K562 (cell line): ENCODE measurements around the gene LRP10. TPM values are rescaled to one million over a fixed set of nuclear protein-coding genes. Genes with fewer than 3 reads are reported as not detected.

Experiments used
- ASH1L ChIP-seq: fragments of 450-650 bp; IDR thresholded peaks from 2 replicates; pipeline ENCODE4 v1.6.1; 2018; ENCODE audit warnings: borderline replicate concordance, mild to moderate bottlenecking, low read depth; ENCODE audit not compliant: partially characterized antibody
- CBFA2T3 ChIP-seq: fragments of 450-650 bp; IDR thresholded peaks from 2 replicates; pipeline ENCODE4 v1.6.1; 2017
- FOXJ2 ChIP-seq: fragments of 200-800 bp; sonication (Bioruptor generic); IDR thresholded peaks from 2 replicates; pipeline ENCODE4 v1.6.1; 2016; ENCODE audit warnings: missing genetic modification characterization, missing compliant biosample characterization
- MCM5 ChIP-seq: fragments of 450-650 bp; IDR thresholded peaks from 2 replicates; pipeline ENCODE4 v1.6.1; 2016; ENCODE audit warnings: low read depth
- TAF9B ChIP-seq: fragments of 450-650 bp; IDR thresholded peaks from 2 replicates; pipeline ENCODE4 v1.6.1; 2018; ENCODE audit warnings: mild to moderate bottlenecking; ENCODE audit not compliant: partially characterized antibody
- TARDBP ChIP-seq: fragments of 450-650 bp; IDR thresholded peaks from 2 replicates; pipeline ENCODE4 v1.6.1; 2016
- TEAD4 ChIP-seq, 2 experiments: sonication (generic) in 1 of 2; formaldehyde crosslinking in 1 of 2; IDR thresholded peaks; 2 replicates each; pipeline versions ENCODE4 v1.6.1 to v1.8.0; 2012 to 2022; ENCODE audit warnings: borderline replicate concordance in 1 of 2, inconsistent platforms in 1 of 2, low read length in 1 of 2, mild to moderate bottlenecking in 1 of 2, missing genetic modification reagents in 1 of 2
- TSC22D4 ChIP-seq: fragments of 450-650 bp; IDR thresholded peaks from 2 replicates; pipeline ENCODE4 v1.6.1; 2016; ENCODE audit warnings: missing genetic modification characterization, missing biosample characterization, control low read depth
- ZBED1 ChIP-seq: IDR thresholded peaks from 2 replicates; pipeline ENCODE4 v1.6.1; 2014
- ZNF146 ChIP-seq: IDR thresholded peaks from one replicate; pipeline ENCODE4 v1.6.1; 2018; ENCODE audit warnings: missing compliant biosample characterization; ENCODE audit not compliant: unreplicated experiment
- ZNF232 ChIP-seq: sonication (generic); formaldehyde crosslinking; IDR thresholded peaks from 2 replicates; pipeline ENCODE4 v1.8.0; 2022; ENCODE audit warnings: mild to moderate bottlenecking, missing genetic modification reagents
- ZNF263 ChIP-seq: sonication (generic); formaldehyde crosslinking; IDR thresholded peaks from 2 replicates; pipeline ENCODE4 v1.8.0; 2022; ENCODE audit warnings: mild to moderate bottlenecking, missing genetic modification reagents, borderline replicate concordance
- polyA plus RNA-seq, 8 experiments: library from polyadenylated mRNA; depleted of rRNA in 4 of 8; stranded (reverse) in 5 of 8; unstranded in 3 of 8; fragments of >200 nt; fragmentation: Nextera tagmentation in 2 of 8; fragmentation: Illumina TruSeq in 1 of 8; extraction: Ambion mirVana in 2 of 8; extraction: Trizol in 1 of 8; gene quantifications; 2 replicates each; pipeline versions ENCODE4 v1.2.1 to v1.2.3, GENCODE V29; 2011 to 2014; ENCODE audit warnings: inconsistent platforms in 1 of 8, missing spikeins in 1 of 8
- total RNA-seq, 7 experiments: library from RNA; depleted of rRNA in 6 of 7; stranded (reverse); fragments of >200 nt in 6 of 7; fragmentation: Illumina TruSeq in 2 of 7; extraction: Trizol in 2 of 7; gene quantifications; 2 replicates each; pipeline versions ENCODE4 v1.2.1 to v1.2.3, GENCODE V29; 2011 to 2021; ENCODE audit warnings: low replicate concordance in 1 of 7
- TF ChIP-seq, protein P1 (sequence below): sonication (generic); formaldehyde crosslinking; IDR thresholded peaks from 2 replicates; pipeline ENCODE4 v1.8.1; 2023; ENCODE audit warnings: missing genetic modification reagents, mild to moderate bottlenecking, borderline replicate concordance
- TF ChIP-seq, protein P2 (sequence below): IDR thresholded peaks from 2 replicates; pipeline ENCODE4 v1.6.1; 2011; ENCODE audit warnings: borderline replicate concordance, low read depth, mild to moderate bottlenecking, moderate library complexity, low read length; ENCODE audit not compliant: insufficient read depth, poor library complexity, severe bottlenecking
- TF ChIP-seq, protein P3 (sequence below): sonication (generic); formaldehyde crosslinking; IDR thresholded peaks from 2 replicates; pipeline ENCODE4 v1.8.1; 2022; ENCODE audit warnings: missing genetic modification reagents
- TF ChIP-seq, protein P4 (sequence below), 2 experiments: IDR thresholded peaks; 2 replicates each; pipeline ENCODE4 v1.6.1; 2012; ENCODE audit warnings: improper control_type of control experiment in 2 of 2, low read depth in 2 of 2, low read length in 2 of 2, borderline replicate concordance in 1 of 2
- TF ChIP-seq, protein P5 (sequence below): fragments of 250-450 bp; sonication (Bioruptor Pico); IDR thresholded peaks from 2 replicates; pipeline ENCODE4 v1.9.0; 2021; ENCODE audit warnings: mild to moderate bottlenecking

LRP10 gene
- total and polyA plus RNA-seq, 9 of the 15 experiments (the other 6 are each of a cell fraction or from before 2014, with no cell fraction given): 1.3 to 45.5 (median 10.9) TPM

DNA sequence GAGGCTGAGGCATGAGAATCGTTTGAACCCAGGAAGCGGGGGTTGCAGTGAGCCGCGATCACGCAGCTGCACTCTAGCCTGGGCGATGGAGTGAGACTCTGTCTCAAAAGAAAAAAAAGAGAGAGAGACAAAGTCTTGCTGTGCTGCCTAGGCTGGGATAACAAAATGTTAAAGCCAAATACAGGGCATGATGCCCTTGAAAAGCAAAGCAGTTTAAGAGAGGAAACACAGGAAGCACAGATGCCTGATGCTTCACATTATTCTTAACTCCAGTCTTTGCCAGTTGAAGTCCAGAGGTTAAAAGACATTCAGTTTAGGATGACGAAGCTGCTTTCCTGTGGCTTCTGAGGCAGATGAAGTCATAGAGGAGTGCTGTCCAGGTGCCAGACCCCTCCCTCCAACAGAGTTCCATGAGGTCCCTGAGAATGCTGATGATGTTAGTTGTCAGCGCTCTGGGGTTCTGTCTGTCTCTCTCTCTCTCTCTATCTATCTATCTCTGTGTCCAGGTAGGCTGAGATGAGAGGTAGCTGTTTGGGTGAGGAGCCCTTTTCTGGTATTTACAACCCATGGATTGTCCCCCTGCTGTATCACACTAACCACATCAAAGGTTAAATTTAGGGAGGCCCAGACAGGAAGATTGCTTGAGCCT lies 46.7 kb upstream of the LRP10 start (continued):
- TF ChIP-seq, protein P1, sequence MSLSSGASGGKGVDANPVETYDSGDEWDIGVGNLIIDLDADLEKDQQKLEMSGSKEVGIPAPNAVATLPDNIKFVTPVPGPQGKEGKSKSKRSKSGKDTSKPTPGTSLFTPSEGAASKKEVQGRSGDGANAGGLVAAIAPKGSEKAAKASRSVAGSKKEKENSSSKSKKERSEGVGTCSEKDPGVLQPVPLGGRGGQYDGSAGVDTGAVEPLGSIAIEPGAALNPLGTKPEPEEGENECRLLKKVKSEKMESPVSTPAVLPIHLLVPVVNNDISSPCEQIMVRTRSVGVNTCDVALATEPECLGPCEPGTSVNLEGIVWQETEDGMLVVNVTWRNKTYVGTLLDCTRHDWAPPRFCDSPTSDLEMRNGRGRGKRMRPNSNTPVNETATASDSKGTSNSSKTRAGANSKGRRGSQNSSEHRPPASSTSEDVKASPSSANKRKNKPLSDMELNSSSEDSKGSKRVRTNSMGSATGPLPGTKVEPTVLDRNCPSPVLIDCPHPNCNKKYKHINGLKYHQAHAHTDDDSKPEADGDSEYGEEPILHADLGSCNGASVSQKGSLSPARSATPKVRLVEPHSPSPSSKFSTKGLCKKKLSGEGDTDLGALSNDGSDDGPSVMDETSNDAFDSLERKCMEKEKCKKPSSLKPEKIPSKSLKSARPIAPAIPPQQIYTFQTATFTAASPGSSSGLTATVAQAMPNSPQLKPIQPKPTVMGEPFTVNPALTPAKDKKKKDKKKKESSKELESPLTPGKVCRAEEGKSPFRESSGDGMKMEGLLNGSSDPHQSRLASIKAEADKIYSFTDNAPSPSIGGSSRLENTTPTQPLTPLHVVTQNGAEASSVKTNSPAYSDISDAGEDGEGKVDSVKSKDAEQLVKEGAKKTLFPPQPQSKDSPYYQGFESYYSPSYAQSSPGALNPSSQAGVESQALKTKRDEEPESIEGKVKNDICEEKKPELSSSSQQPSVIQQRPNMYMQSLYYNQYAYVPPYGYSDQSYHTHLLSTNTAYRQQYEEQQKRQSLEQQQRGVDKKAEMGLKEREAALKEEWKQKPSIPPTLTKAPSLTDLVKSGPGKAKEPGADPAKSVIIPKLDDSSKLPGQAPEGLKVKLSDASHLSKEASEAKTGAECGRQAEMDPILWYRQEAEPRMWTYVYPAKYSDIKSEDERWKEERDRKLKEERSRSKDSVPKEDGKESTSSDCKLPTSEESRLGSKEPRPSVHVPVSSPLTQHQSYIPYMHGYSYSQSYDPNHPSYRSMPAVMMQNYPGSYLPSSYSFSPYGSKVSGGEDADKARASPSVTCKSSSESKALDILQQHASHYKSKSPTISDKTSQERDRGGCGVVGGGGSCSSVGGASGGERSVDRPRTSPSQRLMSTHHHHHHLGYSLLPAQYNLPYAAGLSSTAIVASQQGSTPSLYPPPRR (CRISPR knock-in tag): no peak
- TF ChIP-seq ZNF146: no peak
- TF ChIP-seq, protein P2, sequence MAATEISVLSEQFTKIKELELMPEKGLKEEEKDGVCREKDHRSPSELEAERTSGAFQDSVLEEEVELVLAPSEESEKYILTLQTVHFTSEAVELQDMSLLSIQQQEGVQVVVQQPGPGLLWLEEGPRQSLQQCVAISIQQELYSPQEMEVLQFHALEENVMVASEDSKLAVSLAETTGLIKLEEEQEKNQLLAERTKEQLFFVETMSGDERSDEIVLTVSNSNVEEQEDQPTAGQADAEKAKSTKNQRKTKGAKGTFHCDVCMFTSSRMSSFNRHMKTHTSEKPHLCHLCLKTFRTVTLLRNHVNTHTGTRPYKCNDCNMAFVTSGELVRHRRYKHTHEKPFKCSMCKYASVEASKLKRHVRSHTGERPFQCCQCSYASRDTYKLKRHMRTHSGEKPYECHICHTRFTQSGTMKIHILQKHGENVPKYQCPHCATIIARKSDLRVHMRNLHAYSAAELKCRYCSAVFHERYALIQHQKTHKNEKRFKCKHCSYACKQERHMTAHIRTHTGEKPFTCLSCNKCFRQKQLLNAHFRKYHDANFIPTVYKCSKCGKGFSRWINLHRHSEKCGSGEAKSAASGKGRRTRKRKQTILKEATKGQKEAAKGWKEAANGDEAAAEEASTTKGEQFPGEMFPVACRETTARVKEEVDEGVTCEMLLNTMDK: no peak
- peak; percentile 48 for TF ChIP-seq TAF9B
- TF ChIP-seq TEAD4 (IDR thresholded peaks at IDR 0.05; ENCODE audit: low read length): 0 out of 2 replicates have a peak, but pooled peaks have one; percentile 19
- TF ChIP-seq TEAD4 (CRISPR knock-in tag; IDR thresholded peaks at IDR 0.05; ENCODE audit: borderline replicate concordance): no peak
- TF ChIP-seq MCM5: no peak
- TF ChIP-seq TARDBP: no peak
- TF ChIP-seq, protein P3, sequence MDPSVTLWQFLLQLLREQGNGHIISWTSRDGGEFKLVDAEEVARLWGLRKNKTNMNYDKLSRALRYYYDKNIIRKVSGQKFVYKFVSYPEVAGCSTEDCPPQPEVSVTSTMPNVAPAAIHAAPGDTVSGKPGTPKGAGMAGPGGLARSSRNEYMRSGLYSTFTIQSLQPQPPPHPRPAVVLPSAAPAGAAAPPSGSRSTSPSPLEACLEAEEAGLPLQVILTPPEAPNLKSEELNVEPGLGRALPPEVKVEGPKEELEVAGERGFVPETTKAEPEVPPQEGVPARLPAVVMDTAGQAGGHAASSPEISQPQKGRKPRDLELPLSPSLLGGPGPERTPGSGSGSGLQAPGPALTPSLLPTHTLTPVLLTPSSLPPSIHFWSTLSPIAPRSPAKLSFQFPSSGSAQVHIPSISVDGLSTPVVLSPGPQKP (CRISPR knock-in tag): no peak
- TF ChIP-seq, protein P4, sequence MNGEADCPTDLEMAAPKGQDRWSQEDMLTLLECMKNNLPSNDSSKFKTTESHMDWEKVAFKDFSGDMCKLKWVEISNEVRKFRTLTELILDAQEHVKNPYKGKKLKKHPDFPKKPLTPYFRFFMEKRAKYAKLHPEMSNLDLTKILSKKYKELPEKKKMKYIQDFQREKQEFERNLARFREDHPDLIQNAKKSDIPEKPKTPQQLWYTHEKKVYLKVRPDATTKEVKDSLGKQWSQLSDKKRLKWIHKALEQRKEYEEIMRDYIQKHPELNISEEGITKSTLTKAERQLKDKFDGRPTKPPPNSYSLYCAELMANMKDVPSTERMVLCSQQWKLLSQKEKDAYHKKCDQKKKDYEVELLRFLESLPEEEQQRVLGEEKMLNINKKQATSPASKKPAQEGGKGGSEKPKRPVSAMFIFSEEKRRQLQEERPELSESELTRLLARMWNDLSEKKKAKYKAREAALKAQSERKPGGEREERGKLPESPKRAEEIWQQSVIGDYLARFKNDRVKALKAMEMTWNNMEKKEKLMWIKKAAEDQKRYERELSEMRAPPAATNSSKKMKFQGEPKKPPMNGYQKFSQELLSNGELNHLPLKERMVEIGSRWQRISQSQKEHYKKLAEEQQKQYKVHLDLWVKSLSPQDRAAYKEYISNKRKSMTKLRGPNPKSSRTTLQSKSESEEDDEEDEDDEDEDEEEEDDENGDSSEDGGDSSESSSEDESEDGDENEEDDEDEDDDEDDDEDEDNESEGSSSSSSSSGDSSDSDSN (IDR thresholded peaks at IDR 0.05; ENCODE audit: borderline replicate concordance in 1 of 2, low read depth in 2 of 2, low read length in 2 of 2): no peak
- TF ChIP-seq FOXJ2: no peak
- TF ChIP-seq ZNF263 (CRISPR knock-in tag): no peak
- no peak for TF ChIP-seq ZBED1
- TF ChIP-seq, protein P5, sequence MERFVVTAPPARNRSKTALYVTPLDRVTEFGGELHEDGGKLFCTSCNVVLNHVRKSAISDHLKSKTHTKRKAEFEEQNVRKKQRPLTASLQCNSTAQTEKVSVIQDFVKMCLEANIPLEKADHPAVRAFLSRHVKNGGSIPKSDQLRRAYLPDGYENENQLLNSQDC (CRISPR knock-in tag): no peak
- TF ChIP-seq ZNF232: no peak
- TF ChIP-seq CBFA2T3: peak; percentile 41; the same call in 1 of the 2 replicates
- TF ChIP-seq ASH1L: no peak
- no peak for TF ChIP-seq TSC22D4
